SK-N-SH (cell line): ENCODE results near the gene IL37.

Experiments used
- FOXJ3 ChIP-seq: sonication (generic); formaldehyde crosslinking; IDR thresholded peaks from 2 replicates; pipeline ENCODE4 v1.5.1; 2020; ENCODE audit warnings: mild to moderate bottlenecking, missing genetic modification reagents
- POLR2AphosphoS5 ChIP-seq: IDR thresholded peaks from 2 replicates; pipeline ENCODE4 v1.6.1; 2012; ENCODE audit warnings: low read depth, low read length
- RCOR1 ChIP-seq: fragments of 150-350 bp; IDR thresholded peaks from 2 replicates; pipeline ENCODE4 v1.6.1; 2017; ENCODE audit warnings: antibody characterized with exemption, low read length
- RFX5 ChIP-seq: IDR thresholded peaks from 2 replicates; pipeline ENCODE4 v1.6.1; 2012; ENCODE audit warnings: mild to moderate bottlenecking, improper control_type of control experiment, low read length
- TAF1 ChIP-seq: IDR thresholded peaks from 2 replicates; pipeline ENCODE4 v1.6.1; 2012; ENCODE audit warnings: low read depth, mild to moderate bottlenecking, low read length, moderate library complexity, borderline replicate concordance
- TEAD4 ChIP-seq: IDR thresholded peaks from 2 replicates; pipeline ENCODE4 v1.4.0; 2012; ENCODE audit warnings: mild to moderate bottlenecking, borderline replicate concordance; ENCODE audit not compliant: insufficient read depth
- YY1 ChIP-seq: IDR thresholded peaks from 2 replicates; pipeline ENCODE4 v1.4.0; 2012; ENCODE audit warnings: low read depth, mild to moderate bottlenecking
- TF ChIP-seq, protein P1 (sequence below): fragments of 200-600 bp; sonication (generic); IDR thresholded peaks from 2 replicates; pipeline ENCODE4 v1.6.1; 2017; ENCODE audit warnings: antibody characterized with exemption, mild to moderate bottlenecking, moderate library complexity
- TF ChIP-seq, protein P2 (sequence below): fragments of 150-350 bp; IDR thresholded peaks from 2 replicates; pipeline ENCODE4 v1.6.1; 2017; ENCODE audit warnings: antibody characterized with exemption, low read length, low read depth, borderline replicate concordance
- TF ChIP-seq, protein P3 (sequence below): IDR thresholded peaks from 2 replicates; pipeline ENCODE4 v1.4.0; 2012; ENCODE audit warnings: low read depth, borderline replicate concordance

DNA sequence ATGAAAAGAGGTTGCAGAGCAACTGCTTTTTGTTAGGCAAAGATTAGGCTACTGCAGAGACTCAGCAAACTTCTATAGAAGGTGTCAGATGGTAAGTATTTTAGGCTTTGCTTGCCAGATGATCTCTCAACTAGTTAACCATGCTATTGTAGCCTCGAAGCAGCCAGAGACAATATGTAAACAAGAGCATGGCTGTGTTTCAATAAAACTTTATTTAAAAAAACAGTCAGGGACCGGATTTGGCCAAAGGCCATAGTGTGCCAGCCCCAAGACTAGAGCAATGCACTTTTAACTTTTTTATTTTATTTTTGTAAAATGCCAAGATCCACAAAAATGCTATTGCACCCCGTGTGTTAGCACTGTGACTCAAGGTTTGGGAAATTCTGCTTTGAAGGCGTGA is 1.4 kb downstream of the IL37 start:
- TF ChIP-seq, protein P1, sequence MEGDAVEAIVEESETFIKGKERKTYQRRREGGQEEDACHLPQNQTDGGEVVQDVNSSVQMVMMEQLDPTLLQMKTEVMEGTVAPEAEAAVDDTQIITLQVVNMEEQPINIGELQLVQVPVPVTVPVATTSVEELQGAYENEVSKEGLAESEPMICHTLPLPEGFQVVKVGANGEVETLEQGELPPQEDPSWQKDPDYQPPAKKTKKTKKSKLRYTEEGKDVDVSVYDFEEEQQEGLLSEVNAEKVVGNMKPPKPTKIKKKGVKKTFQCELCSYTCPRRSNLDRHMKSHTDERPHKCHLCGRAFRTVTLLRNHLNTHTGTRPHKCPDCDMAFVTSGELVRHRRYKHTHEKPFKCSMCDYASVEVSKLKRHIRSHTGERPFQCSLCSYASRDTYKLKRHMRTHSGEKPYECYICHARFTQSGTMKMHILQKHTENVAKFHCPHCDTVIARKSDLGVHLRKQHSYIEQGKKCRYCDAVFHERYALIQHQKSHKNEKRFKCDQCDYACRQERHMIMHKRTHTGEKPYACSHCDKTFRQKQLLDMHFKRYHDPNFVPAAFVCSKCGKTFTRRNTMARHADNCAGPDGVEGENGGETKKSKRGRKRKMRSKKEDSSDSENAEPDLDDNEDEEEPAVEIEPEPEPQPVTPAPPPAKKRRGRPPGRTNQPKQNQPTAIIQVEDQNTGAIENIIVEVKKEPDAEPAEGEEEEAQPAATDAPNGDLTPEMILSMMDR = no peak
- TF ChIP-seq POLR2AphosphoS5 = no peak
- TF ChIP-seq, protein P2, sequence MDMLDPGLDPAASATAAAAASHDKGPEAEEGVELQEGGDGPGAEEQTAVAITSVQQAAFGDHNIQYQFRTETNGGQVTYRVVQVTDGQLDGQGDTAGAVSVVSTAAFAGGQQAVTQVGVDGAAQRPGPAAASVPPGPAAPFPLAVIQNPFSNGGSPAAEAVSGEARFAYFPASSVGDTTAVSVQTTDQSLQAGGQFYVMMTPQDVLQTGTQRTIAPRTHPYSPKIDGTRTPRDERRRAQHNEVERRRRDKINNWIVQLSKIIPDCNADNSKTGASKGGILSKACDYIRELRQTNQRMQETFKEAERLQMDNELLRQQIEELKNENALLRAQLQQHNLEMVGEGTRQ = no peak
- TF ChIP-seq YY1 = no peak
- TF ChIP-seq RCOR1 = no peak
- TF ChIP-seq RFX5 = no peak
- TF ChIP-seq TAF1 = no peak
- no peak for TF ChIP-seq TEAD4
- TF ChIP-seq FOXJ3 = no peak
- TF ChIP-seq, protein P3, sequence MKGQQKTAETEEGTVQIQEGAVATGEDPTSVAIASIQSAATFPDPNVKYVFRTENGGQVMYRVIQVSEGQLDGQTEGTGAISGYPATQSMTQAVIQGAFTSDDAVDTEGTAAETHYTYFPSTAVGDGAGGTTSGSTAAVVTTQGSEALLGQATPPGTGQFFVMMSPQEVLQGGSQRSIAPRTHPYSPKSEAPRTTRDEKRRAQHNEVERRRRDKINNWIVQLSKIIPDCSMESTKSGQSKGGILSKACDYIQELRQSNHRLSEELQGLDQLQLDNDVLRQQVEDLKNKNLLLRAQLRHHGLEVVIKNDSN = no peak
